B cell (primary cell): ENCODE measurements around the gene PLP2. TPM values are rescaled to one million over a fixed set of nuclear protein-coding genes. Genes with fewer than 3 reads are reported as not detected.

Experiments
- ATAC-seq: fragments of 200-7000 bp; cut with Tn5 transposase; one replicate; pipeline ENCODE4 v1.10.0; 2021; ENCODE audit warnings: low read depth, mild to moderate bottlenecking, moderate number of reproducible peaks, moderate library complexity
- CTCF ChIA-PET: fragments of 350-600 bp; sonication (Branson Sonifier 250); formaldehyde crosslinking; loops from one replicate; lab custom pipeline; 2021; ENCODE audit warnings: antibody characterized with exemption, inconsistent platforms; lab: Charles Lee
- POLR2A ChIA-PET: fragments of 350-600 bp; sonication (Branson Sonifier 250); formaldehyde crosslinking; loops from one replicate; lab custom pipeline; 2021; ENCODE audit warnings: antibody characterized with exemption; lab: Charles Lee
- DNase-seq: peaks from one replicate; pipeline ENCODE4 v3.0.0; 2013
- H2AFZ ChIP-seq: 2 replicates; pipeline ENCODE4 v1.6.1; 2012; ENCODE audit warnings: mild to moderate bottlenecking, low read depth, low read length; ENCODE audit not compliant: insufficient read depth, poor library complexity, severe bottlenecking
- H3K27ac ChIP-seq, 2 donors: 1 replicate in 1 of 2; 2 replicates in 1 of 2; pipeline ENCODE4 v1.5.1; 2012 to 2013; ENCODE audit warnings: low read length in 2 of 2, mild to moderate bottlenecking in 2 of 2, moderate library complexity in 1 of 2
- H3K27me3 ChIP-seq, 4 experiments: fragments of 200-600 bp in 1 of 4; sonication (generic) in 1 of 4; replicated peaks in 1 of 4; 1 replicate in 2 of 4; 2 replicates in 2 of 4; pipeline versions ENCODE4 v1.6.1 to v1.7.0; 2013 to 2016; ENCODE audit warnings: low read length in 3 of 4, mild to moderate bottlenecking in 2 of 4, mixed read lengths in 1 of 4, moderate library complexity in 1 of 4; ENCODE audit not compliant: insufficient read depth in 4 of 4, control insufficient read depth in 3 of 4; ENCODE audit errors: control extremely low read depth in 1 of 4
- H3K36me3 ChIP-seq, 2 experiments: replicated peaks in 1 of 2; 1 replicate in 1 of 2; 2 replicates in 1 of 2; pipeline versions ENCODE4 v1.6.1 to v1.7.1; 2013; ENCODE audit warnings: low read length in 1 of 2; ENCODE audit not compliant: insufficient read depth in 2 of 2, control insufficient read depth in 1 of 2; ENCODE audit errors: control extremely low read depth in 1 of 2, extremely low read depth in 1 of 2
- H3K4me1 ChIP-seq, 2 donors: fragments of 200-600 bp in 1 of 2; sonication (generic) in 1 of 2; 1 replicate in 1 of 2; 2 replicates in 1 of 2; pipeline versions ENCODE4 v1.5.1 to v1.6.1; 2013 to 2017; ENCODE audit warnings: low read length in 2 of 2; ENCODE audit not compliant: control insufficient read depth in 2 of 2, insufficient read depth in 2 of 2
- H3K4me2 ChIP-seq: replicated peaks from 2 replicates; pipeline ENCODE3; 2012; ENCODE audit warnings: mild to moderate bottlenecking, low read depth, low read length; ENCODE audit not compliant: poor library complexity, severe bottlenecking
- H3K4me3 ChIP-seq, 5 experiments: fragments of 200-600 bp in 1 of 5; sonication (generic) in 1 of 5; 1 replicate in 3 of 5; 2 replicates in 2 of 5; pipeline versions ENCODE4 v1.5.1 to v1.7.0; 2011 to 2016; ENCODE audit warnings: low read length in 4 of 5, mild to moderate bottlenecking in 4 of 5, low read depth in 2 of 5, control low read depth in 1 of 5, moderate library complexity in 1 of 5; ENCODE audit not compliant: insufficient read depth in 1 of 5; ENCODE audit errors: control extremely low read depth in 1 of 5, extremely low read depth in 1 of 5
- H3K79me2 ChIP-seq: fragments of 200-600 bp; sonication (generic); one replicate; pipeline ENCODE4 v1.6.0; 2016; ENCODE audit warnings: low read length; ENCODE audit not compliant: control insufficient read depth, insufficient read depth
- H3K9ac ChIP-seq: fragments of 200-600 bp; sonication (generic); 2 replicates; pipeline ENCODE4 v1.6.1; 2017; ENCODE audit warnings: mild to moderate bottlenecking, low read length, moderate library complexity
- H3K9me3 ChIP-seq, 3 donors: one replicate each; pipeline versions ENCODE4 v1.6.1 to v1.7.1; 2013; ENCODE audit warnings: low read length in 2 of 3; ENCODE audit not compliant: control insufficient read depth in 2 of 3, insufficient read depth in 1 of 3; ENCODE audit errors: control extremely low read depth in 1 of 3
- H4K20me1 ChIP-seq: 2 replicates; pipeline ENCODE4 v1.6.0; 2012; ENCODE audit warnings: mild to moderate bottlenecking, low read length; ENCODE audit not compliant: insufficient read depth, control insufficient read depth, poor library complexity, severe bottlenecking
- H3K27ac Mint-ChIP-seq: one replicate; pipeline ENCODE4 v1.8.0; 2021; ENCODE audit warnings: mixed read lengths
- H3K27me3 Mint-ChIP-seq: one replicate; pipeline ENCODE4 v1.8.0; 2021; ENCODE audit warnings: mixed read lengths
- H3K4me1 Mint-ChIP-seq: one replicate; pipeline ENCODE4 v1.8.0; 2021; ENCODE audit warnings: mixed read lengths
- H3K4me3 Mint-ChIP-seq: one replicate; pipeline ENCODE4 v1.8.0; 2021; ENCODE audit warnings: mixed read lengths
- H3K9me3 Mint-ChIP-seq: one replicate; pipeline ENCODE4 v1.8.0; 2022; ENCODE audit warnings: mixed read lengths; ENCODE audit not compliant: insufficient read depth
- CTCF ChIP-seq: fragments of 200-600 bp; IDR thresholded peaks from one replicate; pipeline ENCODE4 v1.8.0; 2022; ENCODE audit warnings: antibody characterized with exemption, mild to moderate bottlenecking
- EZH2 ChIP-seq: IDR thresholded peaks from 2 replicates; pipeline ENCODE4 v1.6.1; 2012; ENCODE audit warnings: borderline replicate concordance, low read depth, mild to moderate bottlenecking, moderate library complexity, low read length; ENCODE audit not compliant: insufficient read depth, poor library complexity, severe bottlenecking
- WGBS: methylation state at CpG from one replicate; pipeline ENCODE4 v1.1.5; 2013; ENCODE audit warnings: missing lambda C conversion rate; ENCODE audit not compliant: insufficient coverage; 5-methylcytosine and 5-hydroxymethylcytosine counted together
- intact Hi-C: fragments of 100-400 bp; cut with micrococcal nuclease; formaldehyde crosslinking; loops from one replicate; pipeline ENCODE4 v1.10.0; 2022
- polyA plus RNA-seq: library from polyadenylated mRNA; depleted of rRNA; stranded (reverse); fragments of >200 nt; gene quantifications from 2 replicates; pipeline ENCODE4 v1.2.3, GENCODE V29; 2012
- total RNA-seq, 2 donors: library from RNA; stranded (reverse); fragments of 120-200 nt in 1 of 2; gene quantifications; 1 replicate in 1 of 2; 2 replicates in 1 of 2; pipeline versions ENCODE4 v1.2.3 to v1.2.4, GENCODE V29; 2013 to 2022

PLP2 gene
- total and polyA plus RNA-seq, 2 donors (not counting 1 experiment from before 2014, with no cell fraction given): 194 to 214 TPM

DNA sequence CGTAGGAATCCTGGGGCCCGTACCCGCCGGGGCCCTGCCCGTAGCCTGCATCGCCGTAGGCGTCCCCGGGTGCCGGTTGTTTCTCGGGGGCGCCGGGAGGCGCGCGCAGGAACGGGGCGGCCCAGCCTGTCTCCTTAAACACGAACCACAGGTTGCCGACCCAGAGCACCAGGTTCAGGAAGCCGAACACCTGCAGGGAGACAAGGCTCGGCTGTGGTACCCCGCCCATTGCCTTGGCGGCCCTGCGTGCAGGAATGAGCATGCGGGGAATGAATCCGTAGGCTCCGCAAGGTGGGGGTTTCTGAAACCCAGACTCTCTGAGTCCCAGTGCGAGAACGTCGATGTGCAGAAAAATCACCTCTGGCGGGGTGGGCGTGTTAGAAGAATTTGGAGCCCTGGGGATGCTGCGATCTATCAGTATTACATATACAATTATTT, 19.9 kb downstream of the PLP2 start:
- peaks cover 25% of the 10 kb centered on the region for H3K4me1 Mint-ChIP-seq
- Histone ChIP-seq H3K27ac (peak overlapping the region; percentile 55 to 59), H3K4me2 (peak overlapping the region; percentile 73), H3K4me3 (peak overlapping the region in 4 of 5 experiments; percentile 62 to 78 (median 70)), H3K79me2 (no peaks in the 10 kb centered on the region), H3K9ac (peak overlapping the region; percentile 67), H3K4me1 (peaks cover 0 to 18% of the 10 kb centered on the region in 2 donors), H3K36me3 (no peaks in the 10 kb centered on the region), H2AFZ (peak overlapping the region; percentile 72), H3K9me3 (peaks cover 0 to 3% (median 0%) of the 10 kb centered on the region in 3 donors), H4K20me1 (no peaks in the 10 kb centered on the region), H3K27me3 (no peaks in the 10 kb centered on the region)
- ATAC-seq (no peak), DNase-seq (no peak)
- H3K27me3 Mint-ChIP-seq: no peaks in the 10 kb centered on the region
- ChIA-PET CTCF (interaction anchor here (0.9 to 2.2 kb wide), 6 partner anchors 25 to 233 kb away, joined by 3 to 10 read pairs (median 4); no protein-coding TSS in a partner anchor), POLR2A (interaction anchor here (0.9 to 3.0 kb wide), 6 partner anchors 9 to 78 kb away, joined by 3 to 13 read pairs (median 6); partner anchors contain the start of genes PLP2 and PPP1R3F)
- TF ChIP-seq EZH2 (no peak), CTCF (no peak)
- no peaks in the 10 kb centered on the region for H3K9me3 Mint-ChIP-seq
- under 1% methylated on average over 27 of the region's 34 CpGs for WGBS
- H3K4me3 Mint-ChIP-seq: peak overlapping the region; percentile 95
- intact Hi-C loops: loop anchor here (1.0 to 2.0 kb wide), 7 partner anchors 9 to 717 kb away; partner anchors contain the start of genes GPKOW, PPP1R3F and SYP
- H3K27ac Mint-ChIP-seq: peak overlapping the region; percentile 96

GRCh38 chrX:49192722-49193328, 21.1 kb downstream of the PLP2 start:
- H3K4me1 Mint-ChIP-seq: peaks cover 25% of the 10 kb centered on the region
- intact Hi-C loops: no loop called here
- ChIA-PET POLR2A (no interaction called here), CTCF (interaction anchor here (0.6 to 2.2 kb wide), 16 partner anchors 13 to 684 kb away, joined by 3 to 9 read pairs (median 4); partner anchors contain the start of gene PLP2)
- Histone ChIP-seq H3K4me3 (no peak overlapping the region), H3K4me1 (peaks cover 0 to 18% of the 10 kb centered on the region in 2 donors), H3K36me3 (no peaks in the 10 kb centered on the region), H2AFZ (no peak overlapping the region), H3K79me2 (no peaks in the 10 kb centered on the region), H3K27me3 (no peaks in the 10 kb centered on the region), H4K20me1 (no peaks in the 10 kb centered on the region), H3K9me3 (peaks cover 0 to 3% (median 0%) of the 10 kb centered on the region in 3 donors), H3K27ac (no peak overlapping the region), H3K4me2 (no peak overlapping the region), H3K9ac (no peak overlapping the region)
- no peak for ATAC-seq
- DNase-seq: peak; percentile 38
- no peaks in the 10 kb centered on the region for H3K27me3 Mint-ChIP-seq
- TF ChIP-seq CTCF (peak; percentile 61), EZH2 (no peak)
- H3K27ac Mint-ChIP-seq: no peak overlapping the region
- H3K9me3 Mint-ChIP-seq: no peaks in the 10 kb centered on the region
- 83% methylated on average over 4 of the region's 10 CpGs for WGBS
- H3K4me3 Mint-ChIP-seq: peak overlapping the region; percentile 63
